Brain microvascular endothelial cell (primary cell): ENCODE measurements around the gene FAM209B.
"Not testable (repeated sequence)": the region's sequence is repeated elsewhere in the genome, so short reads cannot be mapped to it uniquely, and the experiment has no call there.

Experiments used
- DNase-seq: peaks from one replicate; pipeline ENCODE4 v3.0.0-alpha.2; 2020
- H3K27ac ChIP-seq: fragments of 250-450 bp; sonication (Bioruptor Pico); 2 replicates; pipeline ENCODE4 v1.5.1; 2020; ENCODE audit warnings: mild to moderate bottlenecking, moderate library complexity
- H3K27me3 ChIP-seq: fragments of 250-450 bp; sonication (Bioruptor Pico); replicated peaks from 2 replicates; pipeline ENCODE4 v1.5.1; 2020; ENCODE audit warnings: mild to moderate bottlenecking
- H3K36me3 ChIP-seq: fragments of 250-450 bp; sonication (Bioruptor Pico); replicated peaks from 2 replicates; pipeline ENCODE4 v1.5.1; 2020; ENCODE audit warnings: mild to moderate bottlenecking
- H3K4me3 ChIP-seq: 2 replicates; pipeline ENCODE4 v1.5.1; 2011; ENCODE audit warnings: low read depth, mild to moderate bottlenecking, control low read depth, low read length, moderate library complexity
- CTCF ChIP-seq: IDR thresholded peaks from 2 replicates; pipeline ENCODE4 v1.5.1; 2011; ENCODE audit warnings: low read depth, mild to moderate bottlenecking, moderate library complexity, low read length, control low read depth, inconsistent platforms; ENCODE audit errors: missing control alignments
- in situ Hi-C: cut with HindIII; loops from 2 replicates; pipeline ENCODE4 v1.10.0; 2017; ENCODE audit warnings: low sequenced_read_pairs, low pct_ligation_motif_present

The FAM209B gene

GRCh38 chr20:56532946-56533345 is at the start of gene FAM209B:
TSS of gene FAM209B (plus strand) at chr20:56533246. CDS start at chr20:56533342, 96 bp downstream.
- DNase-seq, H3K36me3 ChIP-seq, H3K27me3 ChIP-seq, H3K4me3 ChIP-seq, H3K27ac ChIP-seq, in situ Hi-C loops: not testable (repeated sequence)

GRCh38 chr20:56483970-56484369 is 49.1 kb upstream of the FAM209B start:
- TF ChIP-seq CTCF: no peak
- no peak overlapping the region for H3K4me3 ChIP-seq
- no peaks in the 10 kb centered on the region for H3K27me3 ChIP-seq
- DNase-seq: no peak
- H3K27ac ChIP-seq: no peak overlapping the region
- peaks cover 56% of the 10 kb centered on the region for H3K36me3 ChIP-seq
- in situ Hi-C loops: no loop called here

- H3K27me3 ChIP-seq: no peaks in the 10 kb centered on the region
- peaks cover 43% of the 10 kb centered on the region for H3K36me3 ChIP-seq
Observed at GRCh38 chr20:56487216-56487615, 45.8 kb upstream of the FAM209B start.

GRCh38 chr20:56488566-56488965 is 44.5 kb upstream of the FAM209B start:
- TF ChIP-seq CTCF: no peak

More at GRCh38 chr20:56487216-56487615, 45.8 kb upstream of the FAM209B start:
- Histone ChIP-seq H3K27ac (no peak overlapping the region), H3K4me3 (no peak overlapping the region)
- TF ChIP-seq CTCF: no peak
- in situ Hi-C loops: no loop called here
- DNase-seq: no peak

GRCh38 chr20:56501116-56501515 is 31.9 kb upstream of the FAM209B start:
- TF ChIP-seq CTCF: no peak
- Histone ChIP-seq H3K4me3 (no peak overlapping the region), H3K36me3 (no peaks in the 10 kb centered on the region), H3K27ac (no peak overlapping the region), H3K27me3 (no peaks in the 10 kb centered on the region)
- in situ Hi-C loops: no loop called here
- DNase-seq: no peak

More at GRCh38 chr20:56488566-56488965, 44.5 kb upstream of the FAM209B start:
- H3K27ac ChIP-seq: no peak overlapping the region
- in situ Hi-C loops: no loop called here
- DNase-seq: no peak
- H3K4me3 ChIP-seq: no peak overlapping the region
- H3K27me3 ChIP-seq: no peaks in the 10 kb centered on the region
- H3K36me3 ChIP-seq: peaks cover 44% of the 10 kb centered on the region

GRCh38 chr20:56503916-56504315 is 29.1 kb upstream of the FAM209B start:
- no peaks in the 10 kb centered on the region for H3K27me3 ChIP-seq
- no peaks in the 10 kb centered on the region for H3K36me3 ChIP-seq
- no peak overlapping the region for H3K27ac ChIP-seq
- in situ Hi-C loops: no loop called here
- TF ChIP-seq CTCF: no peak
- no peak overlapping the region for H3K4me3 ChIP-seq
- DNase-seq: no peak
